IMR-90 (cell line): Measurements from ENCODE around the gene NBPF3. TPM values are rescaled to one million over a fixed set of nuclear protein-coding genes. Genes with fewer than 3 reads are reported as not detected.

ENCODE experiments used
- ATAC-seq: fragments of 200-7000 bp; cut with Tn5 transposase; 2 replicates; pipeline ENCODE4 v1.9.1; 2020; ENCODE audit warnings: low read depth, mild to moderate bottlenecking, moderate library complexity
- BruUV-seq: library from RNA; stranded (reverse); fragments of 400-500 nt; replicated peaks from 2 replicates; lab custom pipeline; 2021; lab: Mats Ljungman, UMichigan
- CTCF ChIA-PET: fragments of 300-600 bp; formaldehyde crosslinking; extraction: SDS; loops from one replicate; lab custom pipeline; 2021; ENCODE audit warnings: antibody characterized with exemption; lab: Yijun Ruan, JAX
- POLR2A ChIA-PET: fragments of 300-600 bp; sonication (Branson Sonifier 250); formaldehyde crosslinking; loops from one replicate; lab custom pipeline; 2022; ENCODE audit warnings: antibody characterized with exemption; ENCODE audit not compliant: unreplicated experiment; lab: Charles Lee
- DNase-seq: peaks from one replicate; pipeline ENCODE4 v3.0.0; 2013
- H2AFZ ChIP-seq: replicated peaks from 2 replicates; pipeline ENCODE3; 2013; ENCODE audit warnings: low read length, mild to moderate bottlenecking; ENCODE audit not compliant: poor library complexity
- H2AK5ac ChIP-seq: 2 replicates; pipeline ENCODE4 v1.6.1; 2013; ENCODE audit warnings: low read depth, low read length, inconsistent platforms
- H2AK9ac ChIP-seq: replicated peaks from 2 replicates; pipeline ENCODE3; 2013; ENCODE audit warnings: mild to moderate bottlenecking, low read depth, low read length, moderate library complexity; ENCODE audit not compliant: poor library complexity
- H2BK120ac ChIP-seq: 2 replicates; pipeline ENCODE4 v1.6.1; 2013; ENCODE audit warnings: low read depth, low read length, inconsistent platforms
- H2BK15ac ChIP-seq: 3 replicates; pipeline ENCODE4 v1.6.1; 2013; ENCODE audit warnings: low read depth, low read length, inconsistent platforms
- H2BK20ac ChIP-seq: 2 replicates; pipeline ENCODE4 v1.6.1; 2013; ENCODE audit warnings: low read depth, mild to moderate bottlenecking, inconsistent platforms, low read length, moderate library complexity
- H2BK5ac ChIP-seq: 2 replicates; pipeline ENCODE4 v1.6.1; 2013; ENCODE audit warnings: mild to moderate bottlenecking, low read depth, low read length, inconsistent platforms; ENCODE audit not compliant: poor library complexity, severe bottlenecking
- H3K14ac ChIP-seq: replicated peaks from 2 replicates; pipeline ENCODE4 v1.6.1; 2013; ENCODE audit warnings: low read depth, low read length, inconsistent platforms
- H3K18ac ChIP-seq: 2 replicates; pipeline ENCODE4 v1.6.1; 2013; ENCODE audit warnings: low read depth, low read length, control low read depth
- H3K23ac ChIP-seq: 2 replicates; pipeline ENCODE4 v1.6.1; 2013; ENCODE audit warnings: low read depth, low read length, inconsistent platforms
- H3K27ac ChIP-seq: 2 replicates; pipeline ENCODE4 v1.5.1; 2013; ENCODE audit warnings: mild to moderate bottlenecking, control low read depth, low read length; ENCODE audit not compliant: insufficient read depth
- H3K27me3 ChIP-seq: 2 replicates; pipeline ENCODE4 v1.6.1; 2013; ENCODE audit warnings: low read length; ENCODE audit not compliant: control insufficient read depth, insufficient read depth
- H3K36me3 ChIP-seq: 2 replicates; pipeline ENCODE4 v1.6.1; 2013; ENCODE audit warnings: low read length, mixed read lengths; ENCODE audit not compliant: control insufficient read depth, insufficient read depth
- H3K4ac ChIP-seq: 2 replicates; pipeline ENCODE4 v1.6.1; 2013; ENCODE audit warnings: low read depth, low read length, inconsistent platforms
- H3K4me1 ChIP-seq: 2 replicates; pipeline ENCODE4 v1.6.1; 2013; ENCODE audit warnings: low read length, mixed read lengths; ENCODE audit not compliant: control insufficient read depth, insufficient read depth
- H3K4me2 ChIP-seq: 2 replicates; pipeline ENCODE4 v1.6.1; 2013; ENCODE audit warnings: low read depth, mild to moderate bottlenecking, control low read depth, low read length, moderate library complexity
- H3K4me3 ChIP-seq: 2 replicates; pipeline ENCODE4 v1.5.1; 2013; ENCODE audit warnings: low read depth, mild to moderate bottlenecking, control low read depth, low read length, moderate library complexity; ENCODE audit not compliant: insufficient read depth
- H3K56ac ChIP-seq: 2 replicates; pipeline ENCODE4 v1.6.1; 2013; ENCODE audit warnings: low read length, inconsistent platforms; ENCODE audit not compliant: insufficient read depth; ENCODE audit errors: extremely low read depth
- H3K79me1 ChIP-seq, 2 experiments: 2 replicates each; pipeline ENCODE4 v1.6.1; 2013; ENCODE audit warnings: low read length in 2 of 2, inconsistent platforms in 1 of 2, low read depth in 1 of 2
- H3K9ac ChIP-seq: 2 replicates; pipeline ENCODE4 v1.6.1; 2013; ENCODE audit warnings: low read depth, low read length, control low read depth
- H3K9me1 ChIP-seq: 2 replicates; pipeline ENCODE4 v1.6.1; 2013; ENCODE audit warnings: low read length, inconsistent platforms; ENCODE audit not compliant: insufficient read depth
- H3K9me3 ChIP-seq: 2 replicates; pipeline ENCODE4 v1.6.1; 2013; ENCODE audit warnings: low read length; ENCODE audit not compliant: control insufficient read depth, insufficient read depth
- H4K20me1 ChIP-seq: 2 replicates; pipeline ENCODE4 v1.6.1; 2013; ENCODE audit warnings: low read length, inconsistent platforms; ENCODE audit not compliant: insufficient read depth
- H4K5ac ChIP-seq: 2 replicates; pipeline ENCODE4 v1.6.1; 2013; ENCODE audit warnings: mild to moderate bottlenecking, low read depth, low read length, control low read depth
- H4K8ac ChIP-seq, 2 experiments: 2 replicates each; pipeline ENCODE4 v1.6.1; 2013; ENCODE audit warnings: low read depth in 2 of 2, low read length in 2 of 2, control low read depth in 1 of 2, inconsistent platforms in 1 of 2
- H4K91ac ChIP-seq: 2 replicates; pipeline ENCODE4 v1.6.1; 2013; ENCODE audit warnings: low read depth, low read length, inconsistent platforms; ENCODE audit not compliant: insufficient read depth
- CTCF ChIP-seq: conservative IDR thresholded peaks from 2 replicates; pipeline ENCODE4 v1.5.1; 2012; ENCODE audit warnings: mild to moderate bottlenecking, low read depth, low read length, improper control_type of control experiment
- FOS ChIP-seq: fragments of 150-350 bp; IDR thresholded peaks from 2 replicates; pipeline ENCODE4 v1.6.1; 2016; ENCODE audit warnings: low read depth, low read length
- MAFK ChIP-seq: IDR thresholded peaks from 2 replicates; pipeline ENCODE4 v1.6.1; 2012; ENCODE audit warnings: low read depth, low read length, improper control_type of control experiment
- MXI1 ChIP-seq: IDR thresholded peaks from 2 replicates; pipeline ENCODE4 v1.6.1; 2012; ENCODE audit warnings: low read depth, mild to moderate bottlenecking, low read length, moderate library complexity, borderline replicate concordance
- NFE2L2 ChIP-seq: fragments of 150-350 bp; IDR thresholded peaks from 2 replicates; pipeline ENCODE4 v1.6.1; 2016; ENCODE audit warnings: low read depth, mild to moderate bottlenecking, low read length
- RAD21 ChIP-seq: IDR thresholded peaks from 2 replicates; pipeline ENCODE4 v1.6.1; 2012; ENCODE audit warnings: low read length, improper control_type of control experiment
- RCOR1 ChIP-seq: IDR thresholded peaks from 2 replicates; pipeline ENCODE4 v1.6.1; 2012; ENCODE audit warnings: mild to moderate bottlenecking, low read length, improper control_type of control experiment; ENCODE audit not compliant: insufficient replicate concordance
- RFX5 ChIP-seq: IDR thresholded peaks from 2 replicates; pipeline ENCODE4 v1.8.0; 2012; ENCODE audit warnings: low read depth, mild to moderate bottlenecking, low read length, moderate library complexity
- USF2 ChIP-seq: fragments of 150-350 bp; IDR thresholded peaks from 2 replicates; pipeline ENCODE4 v1.6.1; 2017; ENCODE audit warnings: mild to moderate bottlenecking, antibody characterized with exemption, low read length, low read depth
- WGBS, 2 experiments: methylation state at CpG; one replicate each; pipeline versions ENCODE4 v1.1.5 to v1.1.7; 2013; ENCODE audit warnings: missing lambda C conversion rate in 2 of 2; ENCODE audit not compliant: insufficient read length in 1 of 2; ENCODE audit errors: extremely low coverage in 2 of 2; 5-methylcytosine and 5-hydroxymethylcytosine counted together
- dilution Hi-C: fragments of 300-500 bp; cut with HindIII; formaldehyde crosslinking; loops from one replicate; pipeline ENCODE4 v1.14.3; 2018; ENCODE audit warnings: low sequenced_read_pairs; ENCODE audit not compliant: unreplicated experiment
- in situ Hi-C: fragments of 300-500 bp; cut with MboI; formaldehyde crosslinking; loops from 3 replicates; pipeline ENCODE4 v1.14.3; 2019; ENCODE audit warnings: low sequenced_read_pairs, inconsistent platforms, mixed read lengths
- intact Hi-C: fragments of 100-400 bp; cut with micrococcal nuclease; formaldehyde crosslinking; loops from 2 replicates; pipeline ENCODE4 v1.10.0; 2022
- polyA plus RNA-seq, 3 experiments: library from polyadenylated mRNA; depleted of rRNA; stranded (reverse); fragments of >200 nt; gene quantifications; 2 replicates each; pipeline ENCODE4 v1.2.3, GENCODE V29; 2012; ENCODE audit warnings: low replicate concordance in 1 of 3
- total RNA-seq: library from RNA; depleted of rRNA; stranded (reverse); fragments of >200 nt; gene quantifications from 2 replicates; pipeline ENCODE4 v1.2.3, GENCODE V29; 2012

Gene NBPF3
- total and polyA plus RNA-seq, 2 of the 4 experiments (the other 2 are of a cell fraction): 8.7 to 18.8 TPM

- no peaks in the 10 kb centered on the region; the same call in 1 of the 2 replicates for H4K20me1 ChIP-seq
- peak overlapping the region; percentile 100 for H2BK120ac ChIP-seq
- H2BK5ac ChIP-seq: peak overlapping the region; percentile 96
- no peak overlapping the region for H2AFZ ChIP-seq
- peak overlapping the region; percentile 99 for H3K18ac ChIP-seq
- TF ChIP-seq NFE2L2 (no peak), FOS (0 out of 2 replicates have a peak, but pooled peaks have one; percentile 18), RFX5 (no peak), MAFK (0 out of 2 replicates have a peak, but pooled peaks have one; percentile 13), USF2 (no peak), RCOR1 (no peak), RAD21 (no peak), CTCF (no peak), MXI1 (no peak)
- peak overlapping the region; percentile 91; the same call in 1 of the 2 replicates for H3K56ac ChIP-seq
- H3K4me1 ChIP-seq: peaks cover 37% of the 10 kb centered on the region
- peaks cover 39% of the 10 kb centered on the region for H3K9me1 ChIP-seq
- peak overlapping the region; percentile 97 for H3K27ac ChIP-seq
- BruUV-seq: no TSS peak
- ChIA-PET CTCF (no interaction called here), POLR2A (no interaction called here)
- peak overlapping the region; percentile 97 for H2AK5ac ChIP-seq
- H3K9me3 ChIP-seq: no peaks in the 10 kb centered on the region
- ATAC-seq (peak; percentile 74), DNase-seq (peak; percentile 91)
- intact Hi-C loops: no loop called here
- peak overlapping the region; percentile 58; the same call in 1 of the 2 replicates for H3K23ac ChIP-seq
- H3K79me1 ChIP-seq: peaks cover 23 to 57% of the 10 kb centered on the region in 2 experiments; a peak in 3 of 4 replicates
- peak overlapping the region; percentile 66 for H4K5ac ChIP-seq
- in situ Hi-C loops: no loop called here
- H3K36me3 ChIP-seq: peaks cover 14% of the 10 kb centered on the region
- H2BK20ac ChIP-seq: peak overlapping the region; percentile 92
- 0 out of 2 replicates have a peak overlapping the region, but pooled peaks have one; percentile 42 for H3K9ac ChIP-seq
- WGBS, 2 experiments: no CpG with 5 or more reads among the region's 1 CpG
- H4K8ac ChIP-seq: peak overlapping the region in 1 of 2 experiments; percentile 88; a peak in 3 of 4 replicates
- peak overlapping the region; percentile 99 for H3K4ac ChIP-seq
- peak overlapping the region; percentile 41 for H3K4me2 ChIP-seq
- dilution Hi-C loops: no loop called here
- peak overlapping the region; percentile 41 for H3K14ac ChIP-seq
- no peak overlapping the region for H3K4me3 ChIP-seq
- H2AK9ac ChIP-seq: no peak overlapping the region
- H3K27me3 ChIP-seq: no peaks in the 10 kb centered on the region
- peak overlapping the region; percentile 80 for H4K91ac ChIP-seq
- H2BK15ac ChIP-seq: peak overlapping the region; percentile 94; the same call in 2 of the 3 replicates
Observed at GRCh38 chr1:21451212-21451611, 11.3 kb downstream of the NBPF3 start.
